ENCODE results near the gene LAMA2. TPM values are rescaled to one million over a fixed set of nuclear protein-coding genes. Genes with fewer than 3 reads are reported as not detected.

The LAMA2 gene
- total and polyA plus RNA-seq, 2 of the 8 experiments (the other 6 are each of a cell fraction or from before 2014, with no cell fraction given) = 1.3 to 3.8 TPM

GRCh38 chr6:129212081-129212480, 329.1 kb downstream of the LAMA2 start (continued):
- TF ChIP-seq CHD7 (IDR thresholded peaks at IDR 0.05; ENCODE audit: insufficient replicate concordance, low read length) = no peak
- no peak for TF ChIP-seq MAFK (IDR thresholded peaks at IDR 0.05; ENCODE audit: low read depth, low read length)
- no peak for TF ChIP-seq SP1 (IDR thresholded peaks at IDR 0.05; ENCODE audit: low read depth, low read length)
- no peak for TF ChIP-seq NANOG (IDR thresholded peaks at IDR 0.05; ENCODE audit: insufficient read depth, low read depth, low read length, poor library complexity, severe bottlenecking)
- no peak for TF ChIP-seq EGR1 (IDR thresholded peaks at IDR 0.05; ENCODE audit: borderline replicate concordance, low read depth, low read length)
- no peak for TF ChIP-seq TEAD4 (IDR thresholded peaks at IDR 0.05; ENCODE audit: low read depth, low read length)
- TF ChIP-seq ATF2 (IDR thresholded peaks at IDR 0.05; ENCODE audit: low read length) = no peak
- TF ChIP-seq CREB1 (IDR thresholded peaks at IDR 0.05) = no peak
- no peak for TF ChIP-seq CTBP2 (IDR thresholded peaks at IDR 0.05; ENCODE audit: borderline replicate concordance, insufficient read depth, insufficient read length, low read length)
- TF ChIP-seq BACH1 (IDR thresholded peaks at IDR 0.05; ENCODE audit: low read length) = no peak
- TF ChIP-seq ZNF274 (IDR thresholded peaks at IDR 0.05; ENCODE audit: borderline replicate concordance, extremely low read depth, low read length) = no peak
